ENCODE results near the gene HAPLN2. TPM values are rescaled to one million over a fixed set of nuclear protein-coding genes. Genes with fewer than 3 reads are reported as not detected.
A peak's percentile ranks its signal among the peaks of the same experiment; 100 is the strongest.

HAPLN2 gene
- total RNA-seq, 4 donors from 2014 or later, result 0.79 TPM; not detected in 3

- WGBS, 2 donors, result 3 to 6% methylated on average over 25 to 32 of the region's 51 CpGs
- Histone ChIP-seq H3K27me3 (peaks cover 11% of the 10 kb centered on the region), H3K36me3 (no peaks in the 10 kb centered on the region), H3K27ac (no peak overlapping the region), H3K9me3 (no peaks in the 10 kb centered on the region), H3K4me1 (peaks cover 4 to 6% of the 10 kb centered on the region in 2 donors), H3K4me3 (replicated peaks in 1 of 3) (no peak overlapping the region)
- TF ChIP-seq CTCF (IDR thresholded peaks at IDR 0.05) (no peak), POLR2A (IDR thresholded peaks at IDR 0.05) (no peak)
- intact Hi-C loops (cut with DNase I), result no loop called here
- no peak for DNase-seq
Measured at GRCh38 chr1:156646738-156647211, 27.6 kb downstream of the HAPLN2 start.

GRCh38 chr1:156647351-156647750 lies 28.1 kb downstream of the HAPLN2 start:
- DNase-seq, result no peak
- Histone ChIP-seq H3K27ac (no peak overlapping the region), H3K36me3 (no peaks in the 10 kb centered on the region), H3K4me1 (peaks cover 0 to under 1% of the 10 kb centered on the region in 2 donors), H3K4me3 (replicated peaks in 1 of 3) (no peak overlapping the region), H3K9me3 (no peaks in the 10 kb centered on the region), H3K27me3 (peaks cover 6% of the 10 kb centered on the region)
- TF ChIP-seq POLR2A (IDR thresholded peaks at IDR 0.05) (no peak), CTCF (IDR thresholded peaks at IDR 0.05) (no peak)
- WGBS, 2 donors, result 65 to 68% methylated on average over 6 to 9 of the region's 10 CpGs
- intact Hi-C loops (cut with DNase I), result no loop called here

- H3K27me3 ChIP-seq, result no peaks in the 10 kb centered on the region
- TF ChIP-seq POLR2A (IDR thresholded peaks at IDR 0.05), result no peak
- no peak for TF ChIP-seq CTCF (IDR thresholded peaks at IDR 0.05)
- H3K36me3 ChIP-seq, result no peaks in the 10 kb centered on the region
- H3K9me3 ChIP-seq, result no peaks in the 10 kb centered on the region
- no peak overlapping the region for H3K4me3 ChIP-seq (replicated peaks in 1 of 3)
- intact Hi-C loops (cut with DNase I), result no loop called here
- 85 to 90% methylated on average over 4 to 10 of the region's 10 CpGs for WGBS, 2 donors
- no peak for DNase-seq
- H3K27ac ChIP-seq, result no peak overlapping the region
- H3K4me1 ChIP-seq, result no peaks in the 10 kb centered on the region
Measured at GRCh38 chr1:156648496-156648895, 29.3 kb downstream of the HAPLN2 start.

- no peak for TF ChIP-seq CTCF (IDR thresholded peaks at IDR 0.05)
- TF ChIP-seq POLR2A (IDR thresholded peaks at IDR 0.05), result no peak
- no peaks in the 10 kb centered on the region for H3K9me3 ChIP-seq
- intact Hi-C loops (cut with DNase I), result no loop called here
- 0 to 20% methylated on average over 2 of the region's 2 CpGs for WGBS, 2 donors
- no peaks in the 10 kb centered on the region for H3K4me1 ChIP-seq
- no peaks in the 10 kb centered on the region for H3K27me3 ChIP-seq
- H3K4me3 ChIP-seq (replicated peaks in 1 of 3), result no peak overlapping the region
- DNase-seq, result no peak
- H3K36me3 ChIP-seq, result no peaks in the 10 kb centered on the region
- H3K27ac ChIP-seq, result no peak overlapping the region
Measured at GRCh38 chr1:156648951-156649350, 29.7 kb downstream of the HAPLN2 start.

- DNase-seq, result peak in 1 of 2 donors; percentile 48
- TF ChIP-seq POLR2A (IDR thresholded peaks at IDR 0.05) (no peak), CTCF (IDR thresholded peaks at IDR 0.05) (no peak)
- WGBS, 2 donors, result 42 to 43% methylated on average over 12 to 14 of the region's 16 CpGs
- H3K27me3 ChIP-seq, result no peaks in the 10 kb centered on the region
- peaks cover 4 to 10% of the 10 kb centered on the region in 2 donors for H3K4me1 ChIP-seq
- intact Hi-C loops (cut with DNase I), result no loop called here
- H3K27ac ChIP-seq, result no peak overlapping the region
- no peak overlapping the region for H3K4me3 ChIP-seq (replicated peaks in 1 of 3)
- no peaks in the 10 kb centered on the region for H3K36me3 ChIP-seq
- no peaks in the 10 kb centered on the region for H3K9me3 ChIP-seq
Measured at GRCh38 chr1:156652131-156652991, 33.1 kb downstream of the HAPLN2 start.

Data from thyroid gland (tissue), 4 donors.